ENCODE measurements around the gene FGGY. TPM values are rescaled to one million over a fixed set of nuclear protein-coding genes. Genes with fewer than 3 reads are reported as not detected.

The FGGY gene
- total and polyA plus RNA-seq, 4 donors: 16.0 to 67.0 (median 43.4) TPM

- 98% methylated on average over 3 of the region's 3 CpGs for WGBS
- no peak overlapping the region for H3K9ac ChIP-seq (ENCODE audit: low read depth in 1 of 2, low read length in 2 of 2)
- DNase-seq (ENCODE audit: low spot score): no peak
These were observed 46.1 kb downstream of the FGGY start for GRCh38 chr1:59342801-59343575.

GRCh38 chr1:59343576-59343840 is 46.6 kb downstream of the FGGY start:
- WGBS: 89% methylated on average over 1 of the region's 1 CpG
- TF ChIP-seq, protein P1, sequence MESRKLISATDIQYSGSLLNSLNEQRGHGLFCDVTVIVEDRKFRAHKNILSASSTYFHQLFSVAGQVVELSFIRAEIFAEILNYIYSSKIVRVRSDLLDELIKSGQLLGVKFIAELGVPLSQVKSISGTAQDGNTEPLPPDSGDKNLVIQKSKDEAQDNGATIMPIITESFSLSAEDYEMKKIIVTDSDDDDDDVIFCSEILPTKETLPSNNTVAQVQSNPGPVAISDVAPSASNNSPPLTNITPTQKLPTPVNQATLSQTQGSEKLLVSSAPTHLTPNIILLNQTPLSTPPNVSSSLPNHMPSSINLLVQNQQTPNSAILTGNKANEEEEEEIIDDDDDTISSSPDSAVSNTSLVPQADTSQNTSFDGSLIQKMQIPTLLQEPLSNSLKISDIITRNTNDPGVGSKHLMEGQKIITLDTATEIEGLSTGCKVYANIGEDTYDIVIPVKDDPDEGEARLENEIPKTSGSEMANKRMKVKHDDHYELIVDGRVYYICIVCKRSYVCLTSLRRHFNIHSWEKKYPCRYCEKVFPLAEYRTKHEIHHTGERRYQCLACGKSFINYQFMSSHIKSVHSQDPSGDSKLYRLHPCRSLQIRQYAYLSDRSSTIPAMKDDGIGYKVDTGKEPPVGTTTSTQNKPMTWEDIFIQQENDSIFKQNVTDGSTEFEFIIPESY (IDR thresholded peaks at IDR 0.05): no peak
- TF ChIP-seq, protein P2, sequence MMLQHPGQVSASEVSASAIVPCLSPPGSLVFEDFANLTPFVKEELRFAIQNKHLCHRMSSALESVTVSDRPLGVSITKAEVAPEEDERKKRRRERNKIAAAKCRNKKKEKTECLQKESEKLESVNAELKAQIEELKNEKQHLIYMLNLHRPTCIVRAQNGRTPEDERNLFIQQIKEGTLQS (IDR thresholded peaks at IDR 0.05): no peak
- no peak overlapping the region for H3K27ac ChIP-seq (ENCODE audit: low read depth in 1 of 2, low read length in 2 of 2)
- H3K9ac ChIP-seq (ENCODE audit: low read depth in 1 of 2, low read length in 2 of 2): no peak overlapping the region
- no peaks in the 10 kb centered on the region for H3K9me3 ChIP-seq (ENCODE audit: control insufficient read depth in 4 of 4, low read length in 3 of 4)
- H3K36me3 ChIP-seq (ENCODE audit: control insufficient read depth in 4 of 4, insufficient read depth in 3 of 4, low read depth in 1 of 4, low read length in 3 of 4): peaks cover 0 to 3% (median 0%) of the 10 kb centered on the region in 4 donors
- H3K27me3 ChIP-seq (ENCODE audit: control insufficient read depth in 4 of 4, insufficient read depth in 4 of 4, low read length in 3 of 4): no peaks in the 10 kb centered on the region
- H3K4me3 ChIP-seq (ENCODE audit: low read depth in 1 of 3, low read length in 3 of 3): no peak overlapping the region
- no peak for DNase-seq (ENCODE audit: low spot score)
- H3K4me1 ChIP-seq (ENCODE audit: control insufficient read depth in 4 of 4, insufficient read depth in 4 of 4, low read length in 3 of 4): peaks cover 0 to 10% (median 6%) of the 10 kb centered on the region in 4 donors

More at GRCh38 chr1:59342801-59343575, 46.1 kb downstream of the FGGY start:
- Histone ChIP-seq H3K9me3 (ENCODE audit: control insufficient read depth in 4 of 4, low read length in 3 of 4) (no peaks in the 10 kb centered on the region), H3K27me3 (ENCODE audit: control insufficient read depth in 4 of 4, insufficient read depth in 4 of 4, low read length in 3 of 4) (no peaks in the 10 kb centered on the region), H3K4me3 (ENCODE audit: low read depth in 1 of 3, low read length in 3 of 3) (no peak overlapping the region), H3K36me3 (ENCODE audit: control insufficient read depth in 4 of 4, insufficient read depth in 3 of 4, low read depth in 1 of 4, low read length in 3 of 4) (peaks cover 0 to 3% (median 0%) of the 10 kb centered on the region in 4 donors), H3K27ac (ENCODE audit: low read depth in 1 of 2, low read length in 2 of 2) (no peak overlapping the region), H3K4me1 (ENCODE audit: control insufficient read depth in 4 of 4, insufficient read depth in 4 of 4, low read length in 3 of 4) (peaks cover 0 to 10% (median 6%) of the 10 kb centered on the region in 4 donors)
- TF ChIP-seq GABPA (IDR thresholded peaks at IDR 0.05 in 1 of 2, conservative IDR thresholded peaks at IDR 0.05 in 1 of 2) (no peak), SP1 (IDR thresholded peaks at IDR 0.05) (no peak)
- TF ChIP-seq, protein P3, sequence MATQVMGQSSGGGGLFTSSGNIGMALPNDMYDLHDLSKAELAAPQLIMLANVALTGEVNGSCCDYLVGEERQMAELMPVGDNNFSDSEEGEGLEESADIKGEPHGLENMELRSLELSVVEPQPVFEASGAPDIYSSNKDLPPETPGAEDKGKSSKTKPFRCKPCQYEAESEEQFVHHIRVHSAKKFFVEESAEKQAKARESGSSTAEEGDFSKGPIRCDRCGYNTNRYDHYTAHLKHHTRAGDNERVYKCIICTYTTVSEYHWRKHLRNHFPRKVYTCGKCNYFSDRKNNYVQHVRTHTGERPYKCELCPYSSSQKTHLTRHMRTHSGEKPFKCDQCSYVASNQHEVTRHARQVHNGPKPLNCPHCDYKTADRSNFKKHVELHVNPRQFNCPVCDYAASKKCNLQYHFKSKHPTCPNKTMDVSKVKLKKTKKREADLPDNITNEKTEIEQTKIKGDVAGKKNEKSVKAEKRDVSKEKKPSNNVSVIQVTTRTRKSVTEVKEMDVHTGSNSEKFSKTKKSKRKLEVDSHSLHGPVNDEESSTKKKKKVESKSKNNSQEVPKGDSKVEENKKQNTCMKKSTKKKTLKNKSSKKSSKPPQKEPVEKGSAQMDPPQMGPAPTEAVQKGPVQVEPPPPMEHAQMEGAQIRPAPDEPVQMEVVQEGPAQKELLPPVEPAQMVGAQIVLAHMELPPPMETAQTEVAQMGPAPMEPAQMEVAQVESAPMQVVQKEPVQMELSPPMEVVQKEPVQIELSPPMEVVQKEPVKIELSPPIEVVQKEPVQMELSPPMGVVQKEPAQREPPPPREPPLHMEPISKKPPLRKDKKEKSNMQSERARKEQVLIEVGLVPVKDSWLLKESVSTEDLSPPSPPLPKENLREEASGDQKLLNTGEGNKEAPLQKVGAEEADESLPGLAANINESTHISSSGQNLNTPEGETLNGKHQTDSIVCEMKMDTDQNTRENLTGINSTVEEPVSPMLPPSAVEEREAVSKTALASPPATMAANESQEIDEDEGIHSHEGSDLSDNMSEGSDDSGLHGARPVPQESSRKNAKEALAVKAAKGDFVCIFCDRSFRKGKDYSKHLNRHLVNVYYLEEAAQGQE (IDR thresholded peaks at IDR 0.05): peak; percentile 51
- TF ChIP-seq, protein P2 (IDR thresholded peaks at IDR 0.05): no peak

- peaks cover 0 to 5% (median 2%) of the 10 kb centered on the region in 4 donors for H3K36me3 ChIP-seq (ENCODE audit: control insufficient read depth in 4 of 4, insufficient read depth in 3 of 4, low read depth in 1 of 4, low read length in 3 of 4)
- H3K9ac ChIP-seq (ENCODE audit: low read depth in 1 of 2, low read length in 2 of 2): no peak overlapping the region
- DNase-seq (ENCODE audit: low spot score): no peak
- H3K27ac ChIP-seq (ENCODE audit: low read depth in 1 of 2, low read length in 2 of 2): peak overlapping the region in 1 of 2 donors; percentile 7
- no peaks in the 10 kb centered on the region for H3K9me3 ChIP-seq (ENCODE audit: control insufficient read depth in 4 of 4, low read length in 3 of 4)
- no peaks in the 10 kb centered on the region for H3K27me3 ChIP-seq (ENCODE audit: control insufficient read depth in 4 of 4, insufficient read depth in 4 of 4, low read length in 3 of 4)
- WGBS: 89% methylated on average over 1 of the region's 1 CpG
- TF ChIP-seq RAD21 (IDR thresholded peaks at IDR 0.05): peak in 1 of 2 donors; percentile 5
- TF ChIP-seq NR2F2 (IDR thresholded peaks at IDR 0.05): no peak
- TF ChIP-seq RXRA (IDR thresholded peaks at IDR 0.05): no peak
- TF ChIP-seq, protein P1 (IDR thresholded peaks at IDR 0.05): no peak
- TF ChIP-seq HNF4A (conservative IDR thresholded peaks at IDR 0.05): no peak
- H3K4me3 ChIP-seq (ENCODE audit: low read depth in 1 of 3, low read length in 3 of 3): no peak overlapping the region
- H3K4me1 ChIP-seq (ENCODE audit: control insufficient read depth in 4 of 4, insufficient read depth in 4 of 4, low read length in 3 of 4): peaks cover 0 to 10% (median 6%) of the 10 kb centered on the region in 4 donors
These were observed 48.3 kb downstream of the FGGY start for GRCh38 chr1:59345221-59345620.

Measured in liver (tissue), 9 donors.